H1 (cell line): Measurements from ENCODE around the gene RNF31. TPM values are rescaled to one million over a fixed set of nuclear protein-coding genes. Genes with fewer than 3 reads are reported as not detected.

Experiments
- CBX8 ChIP-seq: fragments of 300-800, 300-1000 bp; sonication (generic); IDR thresholded peaks from 2 replicates; pipeline ENCODE4 v1.7.1; 2016; ENCODE audit warnings: low read depth, low read length, borderline replicate concordance
- EP300 ChIP-seq, 2 experiments: IDR thresholded peaks; 1 replicate in 1 of 2; 2 replicates in 1 of 2; pipeline ENCODE4 v1.6.1; 2011 to 2012; ENCODE audit warnings: low read depth in 2 of 2, low read length in 2 of 2, mild to moderate bottlenecking in 2 of 2, borderline replicate concordance in 1 of 2, inconsistent platforms in 1 of 2, moderate library complexity in 1 of 2
- MAFK ChIP-seq: IDR thresholded peaks from 2 replicates; pipeline ENCODE4 v1.6.1; 2012; ENCODE audit warnings: low read depth, mild to moderate bottlenecking, improper control_type of control experiment, low read length
- NRF1 ChIP-seq: IDR thresholded peaks from 2 replicates; pipeline ENCODE4 v1.6.1; 2011; ENCODE audit warnings: mild to moderate bottlenecking, low read depth, low read length, improper control_type of control experiment
- POLR2AphosphoS5 ChIP-seq: IDR thresholded peaks from 2 replicates; pipeline ENCODE4 v1.6.1; 2011; ENCODE audit warnings: low read depth, low read length
- RFX5 ChIP-seq: IDR thresholded peaks from 2 replicates; pipeline ENCODE4 v1.6.1; 2011; ENCODE audit warnings: low read depth, low read length, improper control_type of control experiment, borderline replicate concordance
- SIN3A ChIP-seq, 2 experiments: IDR thresholded peaks in 1 of 2; conservative IDR thresholded peaks in 1 of 2; 2 replicates each; pipeline ENCODE4 v1.6.1; 2011 to 2012; ENCODE audit warnings: low read length in 2 of 2, improper control_type of control experiment in 1 of 2, low read depth in 1 of 2, mild to moderate bottlenecking in 1 of 2
- SIX5 ChIP-seq: IDR thresholded peaks from 2 replicates; pipeline ENCODE4 v1.6.1; 2011; ENCODE audit warnings: mild to moderate bottlenecking, low read depth, low read length
- SP4 ChIP-seq: IDR thresholded peaks from 2 replicates; pipeline ENCODE4 v1.6.1; 2012; ENCODE audit warnings: low read length, inconsistent platforms
- TAF7 ChIP-seq: optimal IDR thresholded peaks from 2 replicates; pipeline ENCODE3; 2011; ENCODE audit warnings: low read depth, mild to moderate bottlenecking, inconsistent platforms, low read length, moderate library complexity, borderline replicate concordance
- TCF12 ChIP-seq: IDR thresholded peaks from 2 replicates; pipeline ENCODE4 v1.6.1; 2011; ENCODE audit warnings: low read depth, mild to moderate bottlenecking, low read length
- TEAD4 ChIP-seq: IDR thresholded peaks from 2 replicates; pipeline ENCODE4 v1.6.1; 2012; ENCODE audit warnings: low read depth, low read length, inconsistent platforms, mixed read lengths
- polyA plus RNA-seq, 7 experiments: library from polyadenylated mRNA; depleted of rRNA in 3 of 7; stranded (reverse) in 5 of 7; unstranded in 2 of 7; fragments of >200 nt in 5 of 7; fragments of 200-250 nt in 2 of 7; gene quantifications; 1 replicate in 5 of 7; 2 replicates in 1 of 7; 4 replicates in 1 of 7; pipeline versions ENCODE4 v1.2.1 to v1.2.3, GENCODE V29; 2011 to 2013; ENCODE audit warnings: missing spikeins in 2 of 7, mixed read lengths in 2 of 7
- total RNA-seq: library from RNA; stranded (reverse); fragmentation: NEBNext Ultra II Directional; extraction: Animal tissue kit (Norgen Biotek cat#: 25700); gene quantifications from 2 replicates; pipeline ENCODE4 v1.2.1, GENCODE V29; 2021
- TF ChIP-seq, protein P1 (sequence below): IDR thresholded peaks from 2 replicates; pipeline ENCODE4 v1.6.1; 2012; ENCODE audit warnings: low read length, inconsistent platforms
- TF ChIP-seq, protein P2 (sequence below): IDR thresholded peaks from 2 replicates; pipeline ENCODE4 v1.6.1; 2011; ENCODE audit warnings: low read depth, mild to moderate bottlenecking, low read length; ENCODE audit not compliant: insufficient read depth
- TF ChIP-seq, protein P3 (sequence below), 3 experiments: IDR thresholded peaks; 1 replicate in 2 of 3; 2 replicates in 1 of 3; pipeline versions ENCODE4 v1.5.1 to v1.6.1; 2011; ENCODE audit warnings: low read length in 3 of 3, mild to moderate bottlenecking in 3 of 3, inconsistent platforms in 2 of 3, low read depth in 1 of 3, moderate library complexity in 1 of 3; ENCODE audit not compliant: insufficient read depth in 1 of 3; ENCODE audit errors: control extremely low read depth in 1 of 3
- TF ChIP-seq, protein P4 (sequence below): IDR thresholded peaks from 2 replicates; pipeline ENCODE4 v1.6.1; 2011; ENCODE audit warnings: low read length, improper control_type of control experiment

Gene RNF31
- total and polyA plus RNA-seq, 2 of the 8 experiments (the other 6 are each of a cell fraction or from before 2014, with no cell fraction given), result 17.5 to 72.0 TPM

DNA sequence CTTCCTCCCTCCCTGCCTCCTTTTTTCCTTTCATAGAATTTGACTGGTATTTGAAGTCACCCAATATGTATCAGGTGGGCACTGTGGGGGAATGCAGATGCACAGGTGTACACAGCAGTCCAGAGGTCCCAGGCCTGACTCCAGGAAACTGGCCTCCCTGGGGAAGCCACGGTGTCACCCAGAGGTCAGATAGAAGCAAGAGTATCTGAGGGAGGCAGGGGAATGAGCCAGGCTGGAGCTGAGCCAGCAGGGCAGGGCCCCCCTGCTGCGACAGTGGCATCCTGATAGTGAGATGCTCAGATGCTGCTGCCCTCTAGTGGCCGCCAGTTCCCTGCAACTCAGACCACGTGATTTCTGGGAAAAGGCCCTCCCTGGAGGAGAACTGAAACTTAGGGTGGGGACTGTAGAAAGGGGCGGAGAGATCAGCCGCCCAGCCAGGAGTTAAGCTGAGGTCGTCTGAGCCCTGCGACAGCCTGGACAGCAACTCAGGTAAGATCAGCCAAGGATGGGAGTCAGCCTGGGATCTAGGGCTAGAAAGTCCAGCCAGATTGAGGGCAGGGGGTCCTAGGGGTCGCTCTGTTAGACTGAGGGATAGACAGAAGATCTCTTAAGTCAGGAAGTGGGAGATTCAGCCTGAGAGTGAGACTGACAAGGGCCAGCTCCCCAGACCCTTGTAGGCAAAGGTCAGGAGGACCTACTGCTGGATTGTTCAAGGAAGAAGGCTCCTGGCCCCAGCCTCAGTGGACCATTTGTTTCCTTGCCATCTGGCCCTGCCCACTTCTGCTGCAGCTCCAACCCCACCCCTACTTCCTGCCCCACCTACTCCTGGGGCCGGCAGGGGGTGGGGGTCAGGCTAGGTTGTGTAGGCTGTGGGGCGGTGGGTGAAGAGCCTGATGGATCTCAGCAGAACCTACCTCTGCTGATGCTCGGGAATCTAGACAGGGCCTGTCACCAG, 13.8 kb downstream of the RNF31 start, which contains the start of gene IRF9 (continued):
- no peak for TF ChIP-seq RFX5
- TF ChIP-seq, protein P1, sequence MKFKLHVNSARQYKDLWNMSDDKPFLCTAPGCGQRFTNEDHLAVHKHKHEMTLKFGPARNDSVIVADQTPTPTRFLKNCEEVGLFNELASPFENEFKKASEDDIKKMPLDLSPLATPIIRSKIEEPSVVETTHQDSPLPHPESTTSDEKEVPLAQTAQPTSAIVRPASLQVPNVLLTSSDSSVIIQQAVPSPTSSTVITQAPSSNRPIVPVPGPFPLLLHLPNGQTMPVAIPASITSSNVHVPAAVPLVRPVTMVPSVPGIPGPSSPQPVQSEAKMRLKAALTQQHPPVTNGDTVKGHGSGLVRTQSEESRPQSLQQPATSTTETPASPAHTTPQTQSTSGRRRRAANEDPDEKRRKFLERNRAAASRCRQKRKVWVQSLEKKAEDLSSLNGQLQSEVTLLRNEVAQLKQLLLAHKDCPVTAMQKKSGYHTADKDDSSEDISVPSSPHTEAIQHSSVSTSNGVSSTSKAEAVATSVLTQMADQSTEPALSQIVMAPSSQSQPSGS, result no peak
- TF ChIP-seq SIN3A (conservative IDR thresholded peaks at IDR 0.05 in 1 of 2, IDR thresholded peaks at IDR 0.05 in 1 of 2; ENCODE audit: low read depth in 1 of 2, low read length in 2 of 2), result peak in 1 of 2 experiments; percentile 90; a peak in 2 of 4 replicates
- TF ChIP-seq EP300 (IDR thresholded peaks at IDR 0.05; ENCODE audit: borderline replicate concordance in 1 of 2, low read depth in 2 of 2, low read length in 2 of 2), result 0 out of 3 replicates have a peak, but pooled peaks of 1 of the 2 experiments have one; percentile 68
- peak; percentile 77 for TF ChIP-seq POLR2AphosphoS5
- TF ChIP-seq TCF12, result 0 out of 2 replicates have a peak, but pooled peaks have one; percentile 44
- TF ChIP-seq TAF7, result peak; percentile 41
- no peak for TF ChIP-seq MAFK
- TF ChIP-seq, protein P2, sequence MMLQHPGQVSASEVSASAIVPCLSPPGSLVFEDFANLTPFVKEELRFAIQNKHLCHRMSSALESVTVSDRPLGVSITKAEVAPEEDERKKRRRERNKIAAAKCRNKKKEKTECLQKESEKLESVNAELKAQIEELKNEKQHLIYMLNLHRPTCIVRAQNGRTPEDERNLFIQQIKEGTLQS, result peak; percentile 91
- no peak for TF ChIP-seq NRF1
- 0 out of 2 replicates have a peak, but pooled peaks have one; percentile 66 for TF ChIP-seq TEAD4
- TF ChIP-seq, protein P3, sequence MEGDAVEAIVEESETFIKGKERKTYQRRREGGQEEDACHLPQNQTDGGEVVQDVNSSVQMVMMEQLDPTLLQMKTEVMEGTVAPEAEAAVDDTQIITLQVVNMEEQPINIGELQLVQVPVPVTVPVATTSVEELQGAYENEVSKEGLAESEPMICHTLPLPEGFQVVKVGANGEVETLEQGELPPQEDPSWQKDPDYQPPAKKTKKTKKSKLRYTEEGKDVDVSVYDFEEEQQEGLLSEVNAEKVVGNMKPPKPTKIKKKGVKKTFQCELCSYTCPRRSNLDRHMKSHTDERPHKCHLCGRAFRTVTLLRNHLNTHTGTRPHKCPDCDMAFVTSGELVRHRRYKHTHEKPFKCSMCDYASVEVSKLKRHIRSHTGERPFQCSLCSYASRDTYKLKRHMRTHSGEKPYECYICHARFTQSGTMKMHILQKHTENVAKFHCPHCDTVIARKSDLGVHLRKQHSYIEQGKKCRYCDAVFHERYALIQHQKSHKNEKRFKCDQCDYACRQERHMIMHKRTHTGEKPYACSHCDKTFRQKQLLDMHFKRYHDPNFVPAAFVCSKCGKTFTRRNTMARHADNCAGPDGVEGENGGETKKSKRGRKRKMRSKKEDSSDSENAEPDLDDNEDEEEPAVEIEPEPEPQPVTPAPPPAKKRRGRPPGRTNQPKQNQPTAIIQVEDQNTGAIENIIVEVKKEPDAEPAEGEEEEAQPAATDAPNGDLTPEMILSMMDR (IDR thresholded peaks at IDR 0.05; ENCODE audit: control extremely low read depth in 1 of 3, insufficient read depth in 1 of 3, low read depth in 1 of 3, low read length in 3 of 3), result peak; percentile 85 to 97 (median 95)
- peak; percentile 67; the same call in 1 of the 2 replicates for TF ChIP-seq SP4
- TF ChIP-seq, protein P4, sequence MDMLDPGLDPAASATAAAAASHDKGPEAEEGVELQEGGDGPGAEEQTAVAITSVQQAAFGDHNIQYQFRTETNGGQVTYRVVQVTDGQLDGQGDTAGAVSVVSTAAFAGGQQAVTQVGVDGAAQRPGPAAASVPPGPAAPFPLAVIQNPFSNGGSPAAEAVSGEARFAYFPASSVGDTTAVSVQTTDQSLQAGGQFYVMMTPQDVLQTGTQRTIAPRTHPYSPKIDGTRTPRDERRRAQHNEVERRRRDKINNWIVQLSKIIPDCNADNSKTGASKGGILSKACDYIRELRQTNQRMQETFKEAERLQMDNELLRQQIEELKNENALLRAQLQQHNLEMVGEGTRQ, result peak; percentile 93
- TF ChIP-seq CBX8, result no peak
- no peak for TF ChIP-seq SIX5
